Smooth muscle cell (in vitro differentiated cells): ENCODE results near the gene TBC1D9B. TPM values are rescaled to one million over a fixed set of nuclear protein-coding genes. Genes with fewer than 3 reads are reported as not detected.

Experiments used
- DNase-seq: peaks from one replicate; lab custom pipeline; 2025; ENCODE audit not compliant: unreplicated experiment; lab: John Stamatoyannopoulos, UW
- H2AFZ ChIP-seq: fragments of 200-600 bp; sonication (generic); 2 replicates; pipeline ENCODE4 v1.6.0; 2016; ENCODE audit warnings: antibody characterized with exemption, low read depth, mild to moderate bottlenecking
- H3F3A ChIP-seq: fragments of 200-600 bp; sonication (generic); 2 replicates; pipeline ENCODE4 v1.6.0; 2017; ENCODE audit warnings: antibody characterized with exemption, low read depth
- H3K27ac ChIP-seq: fragments of 200-600 bp; sonication (generic); 2 replicates; pipeline ENCODE4 v1.5.1; 2016; ENCODE audit warnings: low read depth, mild to moderate bottlenecking
- H3K27me3 ChIP-seq: fragments of 200-600 bp; sonication (generic); 2 replicates; pipeline ENCODE4 v1.6.1; 2016; ENCODE audit warnings: low read depth, mild to moderate bottlenecking
- H3K36me3 ChIP-seq: fragments of 200-600 bp; sonication (generic); 2 replicates; pipeline ENCODE4 v1.5.1; 2016; ENCODE audit warnings: low read depth
- H3K4me1 ChIP-seq: fragments of 200-600 bp; sonication (generic); 2 replicates; pipeline ENCODE4 v1.5.1; 2016; ENCODE audit warnings: low read depth
- H3K4me2 ChIP-seq: fragments of 200-600 bp; sonication (generic); 2 replicates; pipeline ENCODE4 v1.6.0; 2016; ENCODE audit warnings: mild to moderate bottlenecking
- H3K4me3 ChIP-seq: fragments of 200-600 bp; sonication (generic); 2 replicates; pipeline ENCODE4 v1.5.1; 2016; ENCODE audit warnings: mild to moderate bottlenecking
- H3K79me2 ChIP-seq: fragments of 200-600 bp; sonication (generic); 2 replicates; pipeline ENCODE4 v1.6.0; 2016; ENCODE audit warnings: low read depth, mild to moderate bottlenecking
- H3K9ac ChIP-seq: fragments of 200-600 bp; sonication (generic); 2 replicates; pipeline ENCODE4 v1.6.0; 2016; ENCODE audit warnings: low read depth
- H3K9me3 ChIP-seq: fragments of 200-600 bp; sonication (generic); replicated peaks from 2 replicates; pipeline ENCODE4 v1.5.1; 2016; ENCODE audit warnings: low read depth
- H4K20me1 ChIP-seq: fragments of 200-600 bp; sonication (generic); 2 replicates; pipeline ENCODE4 v1.6.0; 2016; ENCODE audit warnings: low read depth
- CTCF ChIP-seq: fragments of 200-600 bp; sonication (generic); IDR thresholded peaks from 2 replicates; pipeline ENCODE4 v1.5.1; 2017; ENCODE audit warnings: borderline replicate concordance, mild to moderate bottlenecking, antibody characterized with exemption; ENCODE audit not compliant: insufficient read depth, poor library complexity, severe bottlenecking
- WGBS: methylation state at CpG from one replicate; pipeline ENCODE4 v1.1.7; 2016; ENCODE audit warnings: low lambda C conversion rate; 5-methylcytosine and 5-hydroxymethylcytosine counted together
- polyA plus RNA-seq: library from polyadenylated mRNA; unstranded; fragments of >200 nt; fragmentation: Nextera tagmentation; extraction: Ambion mirVana; gene quantifications from 2 replicates; pipeline ENCODE4 v1.2.1, GENCODE V29; 2016
- total RNA-seq: library from RNA; depleted of rRNA; stranded (reverse); fragments of >200 nt; gene quantifications from 2 replicates; pipeline ENCODE4 v1.2.3, GENCODE V29; 2014

TBC1D9B gene
- total and polyA plus RNA-seq, 2 experiments from 2014 or later: 47.5 to 62.3 TPM

- no peak overlapping the region for H3K4me2 ChIP-seq
- no peaks in the 10 kb centered on the region for H3K36me3 ChIP-seq
- no peaks in the 10 kb centered on the region for H3K9me3 ChIP-seq
- H2AFZ ChIP-seq: no peak overlapping the region
- no peaks in the 10 kb centered on the region for H3K79me2 ChIP-seq
- no peak for TF ChIP-seq CTCF
- 94% methylated on average over 15 of the region's 15 CpGs for WGBS
- no peak overlapping the region for H3K27ac ChIP-seq
- H3K4me3 ChIP-seq: no peak overlapping the region
- no peak for DNase-seq
- no peak overlapping the region for H3K9ac ChIP-seq
- H3K27me3 ChIP-seq: no peaks in the 10 kb centered on the region
- no peaks in the 10 kb centered on the region for H3K4me1 ChIP-seq
- H4K20me1 ChIP-seq: no peaks in the 10 kb centered on the region
- no peaks in the 10 kb centered on the region for H3F3A ChIP-seq
Observed at GRCh38 chr5:179865491-179866240, 42.0 kb downstream of the TBC1D9B start.

- H3F3A ChIP-seq: no peaks in the 10 kb centered on the region
- no peak overlapping the region for H3K4me2 ChIP-seq
- no peaks in the 10 kb centered on the region for H3K36me3 ChIP-seq
- H3K4me3 ChIP-seq: no peak overlapping the region
- DNase-seq: no peak
- H4K20me1 ChIP-seq: no peaks in the 10 kb centered on the region
- no peaks in the 10 kb centered on the region for H3K9me3 ChIP-seq
- no peak for TF ChIP-seq CTCF
- H3K27me3 ChIP-seq: no peaks in the 10 kb centered on the region
- no peaks in the 10 kb centered on the region for H3K79me2 ChIP-seq
- H3K4me1 ChIP-seq: no peaks in the 10 kb centered on the region
- H3K9ac ChIP-seq: no peak overlapping the region
- H2AFZ ChIP-seq: no peak overlapping the region
- H3K27ac ChIP-seq: no peak overlapping the region
- WGBS: 93% methylated on average over 7 of the region's 7 CpGs
Observed at GRCh38 chr5:179864686-179865085, 43.0 kb downstream of the TBC1D9B start.

- Histone ChIP-seq H3K4me1 (no peaks in the 10 kb centered on the region), H3K4me3 (no peak overlapping the region), H3K27ac (no peak overlapping the region), H4K20me1 (no peaks in the 10 kb centered on the region), H3K27me3 (no peaks in the 10 kb centered on the region), H3K36me3 (no peaks in the 10 kb centered on the region), H3K4me2 (no peak overlapping the region), H2AFZ (no peak overlapping the region), H3F3A (no peaks in the 10 kb centered on the region), H3K9me3 (no peaks in the 10 kb centered on the region), H3K9ac (no peak overlapping the region), H3K79me2 (no peaks in the 10 kb centered on the region)
- WGBS: 98% methylated on average over 31 of the region's 31 CpGs
- no peak for DNase-seq
- TF ChIP-seq CTCF: no peak
Observed at GRCh38 chr5:179863449-179864085, 44.1 kb downstream of the TBC1D9B start.
